Measurements from ENCODE around the gene LRRC19.

DNA sequence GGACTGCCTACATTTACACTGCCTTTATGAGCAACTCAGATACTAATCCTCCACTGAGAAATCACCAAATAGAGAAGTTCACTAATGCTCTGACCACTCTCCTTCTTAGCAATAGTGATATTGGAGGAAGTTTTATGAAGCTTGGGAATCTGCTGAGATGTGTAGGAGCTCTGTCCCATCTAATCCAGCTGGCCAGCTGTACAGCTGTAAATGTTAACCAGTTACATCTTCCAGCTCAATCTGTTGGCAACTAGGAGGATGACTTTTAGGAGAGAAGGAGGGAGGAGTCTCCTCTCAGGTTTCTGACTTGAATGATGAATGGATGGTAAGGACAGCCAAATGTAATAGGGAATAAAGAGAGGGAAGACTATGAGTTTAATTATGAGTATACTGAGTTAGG is 36.3 kb upstream of the LRRC19 start:
- TF ChIP-seq, protein P1, sequence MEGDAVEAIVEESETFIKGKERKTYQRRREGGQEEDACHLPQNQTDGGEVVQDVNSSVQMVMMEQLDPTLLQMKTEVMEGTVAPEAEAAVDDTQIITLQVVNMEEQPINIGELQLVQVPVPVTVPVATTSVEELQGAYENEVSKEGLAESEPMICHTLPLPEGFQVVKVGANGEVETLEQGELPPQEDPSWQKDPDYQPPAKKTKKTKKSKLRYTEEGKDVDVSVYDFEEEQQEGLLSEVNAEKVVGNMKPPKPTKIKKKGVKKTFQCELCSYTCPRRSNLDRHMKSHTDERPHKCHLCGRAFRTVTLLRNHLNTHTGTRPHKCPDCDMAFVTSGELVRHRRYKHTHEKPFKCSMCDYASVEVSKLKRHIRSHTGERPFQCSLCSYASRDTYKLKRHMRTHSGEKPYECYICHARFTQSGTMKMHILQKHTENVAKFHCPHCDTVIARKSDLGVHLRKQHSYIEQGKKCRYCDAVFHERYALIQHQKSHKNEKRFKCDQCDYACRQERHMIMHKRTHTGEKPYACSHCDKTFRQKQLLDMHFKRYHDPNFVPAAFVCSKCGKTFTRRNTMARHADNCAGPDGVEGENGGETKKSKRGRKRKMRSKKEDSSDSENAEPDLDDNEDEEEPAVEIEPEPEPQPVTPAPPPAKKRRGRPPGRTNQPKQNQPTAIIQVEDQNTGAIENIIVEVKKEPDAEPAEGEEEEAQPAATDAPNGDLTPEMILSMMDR (IDR thresholded peaks at IDR 0.05) = no peak
- no peak for TF ChIP-seq POLR2A (IDR thresholded peaks at IDR 0.05)
